Astrocyte of the cerebellum (primary cell): ENCODE measurements around the gene DET1.

ENCODE experiments used
- DNase-seq: peaks from one replicate; pipeline ENCODE4 v3.0.0-alpha.2; 2011; ENCODE audit warnings: low read depth
- H3K4me3 ChIP-seq: 2 replicates; pipeline ENCODE4 v1.5.1; 2011; ENCODE audit warnings: mild to moderate bottlenecking, low read depth, low read length, moderate library complexity
- CTCF ChIP-seq: IDR thresholded peaks from 2 replicates; pipeline ENCODE4 v1.5.1; 2012; ENCODE audit warnings: low read length, low read depth, moderate library complexity, mild to moderate bottlenecking; ENCODE audit errors: missing control alignments
- in situ Hi-C: cut with HindIII; loops from 2 replicates; pipeline ENCODE4 v1.10.0; 2017; ENCODE audit warnings: low sequenced_read_pairs

Gene DET1

DNA sequence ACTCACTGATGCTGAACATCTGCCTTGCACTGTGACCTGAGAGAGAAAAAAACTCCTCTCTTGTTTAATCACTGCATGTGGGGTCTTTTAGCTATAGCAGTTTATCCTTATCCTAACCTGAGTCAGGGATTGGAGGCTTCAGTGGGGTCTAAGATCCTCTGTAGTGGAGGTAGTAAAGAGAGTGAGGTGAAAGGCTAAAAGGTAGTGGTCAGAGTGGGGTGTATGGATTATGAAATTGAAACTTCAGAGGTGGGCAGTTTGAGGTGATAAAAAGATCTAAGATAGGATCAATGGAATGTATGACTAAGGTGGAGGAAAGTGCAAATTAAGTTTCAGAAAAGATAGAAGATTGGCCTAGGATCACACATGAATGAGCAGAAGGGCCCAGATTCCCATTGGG, 36.5 kb downstream of the DET1 start:
- no peak for DNase-seq
- in situ Hi-C loops = loop anchor here (5.0 kb wide), 1 partner anchor 62 kb away; no protein-coding TSS in a partner anchor
- no peak overlapping the region for H3K4me3 ChIP-seq
- no peak for TF ChIP-seq CTCF

DNA sequence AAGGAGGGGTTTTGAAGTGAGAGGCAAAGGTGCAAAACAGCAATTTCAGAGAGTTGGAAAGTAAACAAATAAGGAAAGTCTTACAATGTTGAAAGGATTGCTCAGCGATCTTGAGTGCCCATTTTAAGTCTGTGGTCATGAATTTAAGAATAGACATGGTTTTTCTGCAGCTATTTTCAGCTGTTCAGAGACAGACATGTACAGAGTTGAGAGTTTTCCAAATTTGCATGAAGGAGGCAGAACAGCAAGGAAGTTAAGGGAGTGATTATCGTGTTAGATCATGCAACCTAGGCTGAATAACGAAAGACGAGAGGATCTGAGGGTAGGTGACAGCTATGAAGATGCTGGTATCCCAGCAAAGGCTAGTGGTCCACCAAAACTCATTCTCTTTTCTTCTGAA, 37.2 kb downstream of the DET1 start:
- no peak for TF ChIP-seq CTCF
- no peak overlapping the region for H3K4me3 ChIP-seq
- in situ Hi-C loops = loop anchor here (5.0 kb wide), 1 partner anchor 63 kb away; no protein-coding TSS in a partner anchor
- no peak for DNase-seq

GRCh38 chr15:88506628-88507027, 39.9 kb downstream of the DET1 start:
- in situ Hi-C loops = loop anchor here (5.0 kb wide), 1 partner anchor 66 kb away; no protein-coding TSS in a partner anchor
- no peak for TF ChIP-seq CTCF
- no peak for DNase-seq
- H3K4me3 ChIP-seq = no peak overlapping the region

- no peak for TF ChIP-seq CTCF
- DNase-seq = no peak
- in situ Hi-C loops = loop anchor here (5.0 kb wide), 1 partner anchor 67 kb away; no protein-coding TSS in a partner anchor
- H3K4me3 ChIP-seq = no peak overlapping the region
Measured at GRCh38 chr15:88505721-88506120, 40.8 kb downstream of the DET1 start.

DNA sequence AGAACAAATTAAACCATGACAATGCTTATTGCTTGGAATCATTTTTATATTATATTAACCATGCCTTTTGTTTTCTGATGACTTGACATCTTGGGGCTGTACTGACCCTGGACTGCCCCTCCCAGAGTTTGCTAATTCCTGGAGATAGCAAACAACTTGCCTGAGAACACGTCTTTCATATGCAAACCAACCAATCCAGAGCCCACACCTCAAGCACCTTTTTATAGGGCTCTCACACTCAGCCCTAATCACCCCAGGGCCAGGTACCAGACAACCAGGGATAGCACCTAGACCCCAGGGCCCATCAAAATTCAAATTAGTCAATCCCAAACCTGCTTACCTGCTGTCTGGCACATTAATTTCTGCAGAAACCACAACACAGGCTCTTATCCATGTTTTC, 42.0 kb downstream of the DET1 start:
- no peak for DNase-seq
- no peak overlapping the region for H3K4me3 ChIP-seq
- no peak for TF ChIP-seq CTCF
- in situ Hi-C loops = no loop called here

GRCh38 chr15:88498996-88499395, 47.5 kb downstream of the DET1 start:
- H3K4me3 ChIP-seq = no peak overlapping the region
- DNase-seq = no peak
- in situ Hi-C loops = no loop called here
- TF ChIP-seq CTCF = no peak
